D721Med (cell line): Measurements from ENCODE around the gene NPTX2.

Experiments used
- DNase-seq: peaks from one replicate; pipeline ENCODE4 v3.0.0; 2011; ENCODE audit warnings: low spot score; ENCODE audit not compliant: insufficient read length
- FAIRE-seq: peaks from 2 replicates; lab custom pipeline; 2011; peaks lifted over from hg19 to GRCh38; lab: Jason Lieb, UNC
- TF ChIP-seq, protein P1 (sequence below): IDR thresholded peaks from 2 replicates; pipeline ENCODE4 v1.5.1; 2012; ENCODE audit warnings: mild to moderate bottlenecking, control low read depth; ENCODE audit not compliant: insufficient read depth; ENCODE audit errors: missing control alignments

The NPTX2 gene

DNA sequence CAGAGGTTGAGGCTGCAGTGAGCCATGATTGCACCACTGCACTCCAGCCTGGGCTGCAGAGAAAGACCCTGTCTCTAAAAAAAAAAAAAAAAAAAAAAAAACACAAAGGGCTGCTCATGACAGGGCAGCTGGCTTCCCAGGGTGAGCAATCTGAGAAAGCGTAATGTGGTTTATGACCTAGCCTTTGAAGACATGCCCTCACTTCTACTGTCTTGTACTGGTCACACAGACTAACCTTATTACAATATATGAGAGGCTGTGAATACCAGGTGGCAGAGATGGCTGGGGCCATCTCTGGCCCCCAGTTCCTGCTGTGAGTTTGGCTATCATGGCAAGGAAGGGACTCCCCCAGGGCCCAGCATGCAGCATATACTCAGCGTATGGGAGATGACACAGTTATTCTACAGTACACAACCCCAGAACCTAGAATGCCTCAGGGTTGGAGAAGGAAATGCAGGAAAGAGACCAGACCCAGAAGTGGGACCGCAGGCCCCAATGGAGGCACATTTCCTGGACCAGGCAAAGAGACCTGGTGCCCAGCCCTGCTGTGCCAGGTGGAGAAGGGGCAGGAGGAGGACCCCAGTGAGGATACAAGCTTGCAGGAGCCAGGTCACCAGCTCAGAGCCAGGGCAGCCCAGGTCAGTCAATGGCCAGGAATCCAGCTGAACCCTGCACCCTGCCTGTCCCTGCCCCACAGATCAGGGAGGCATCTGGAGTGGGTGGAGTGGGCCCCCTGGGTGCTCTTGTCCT lies 26.3 kb downstream of the NPTX2 start:
- no peak for FAIRE-seq
- TF ChIP-seq, protein P1, sequence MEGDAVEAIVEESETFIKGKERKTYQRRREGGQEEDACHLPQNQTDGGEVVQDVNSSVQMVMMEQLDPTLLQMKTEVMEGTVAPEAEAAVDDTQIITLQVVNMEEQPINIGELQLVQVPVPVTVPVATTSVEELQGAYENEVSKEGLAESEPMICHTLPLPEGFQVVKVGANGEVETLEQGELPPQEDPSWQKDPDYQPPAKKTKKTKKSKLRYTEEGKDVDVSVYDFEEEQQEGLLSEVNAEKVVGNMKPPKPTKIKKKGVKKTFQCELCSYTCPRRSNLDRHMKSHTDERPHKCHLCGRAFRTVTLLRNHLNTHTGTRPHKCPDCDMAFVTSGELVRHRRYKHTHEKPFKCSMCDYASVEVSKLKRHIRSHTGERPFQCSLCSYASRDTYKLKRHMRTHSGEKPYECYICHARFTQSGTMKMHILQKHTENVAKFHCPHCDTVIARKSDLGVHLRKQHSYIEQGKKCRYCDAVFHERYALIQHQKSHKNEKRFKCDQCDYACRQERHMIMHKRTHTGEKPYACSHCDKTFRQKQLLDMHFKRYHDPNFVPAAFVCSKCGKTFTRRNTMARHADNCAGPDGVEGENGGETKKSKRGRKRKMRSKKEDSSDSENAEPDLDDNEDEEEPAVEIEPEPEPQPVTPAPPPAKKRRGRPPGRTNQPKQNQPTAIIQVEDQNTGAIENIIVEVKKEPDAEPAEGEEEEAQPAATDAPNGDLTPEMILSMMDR: no peak
- DNase-seq: no peak

DNA sequence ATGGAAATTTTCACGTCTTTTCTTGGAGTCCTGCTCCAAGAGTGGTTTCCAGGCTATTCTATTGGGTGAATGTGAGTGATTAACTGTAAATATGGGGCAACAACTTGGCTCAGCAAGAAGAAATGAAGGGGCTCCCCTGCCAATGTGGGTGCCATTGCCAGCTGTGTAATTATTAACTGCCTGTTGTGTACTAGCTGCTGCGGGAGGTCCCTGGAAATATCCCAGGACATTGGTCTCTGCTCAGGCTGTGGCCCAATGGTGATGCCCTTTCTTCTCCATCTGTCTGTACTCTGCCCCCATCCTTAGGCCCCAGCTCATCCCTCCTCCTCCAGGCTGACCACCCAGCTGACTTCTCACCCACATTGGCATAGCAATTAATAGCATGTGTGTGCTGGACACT lies 29.4 kb downstream of the NPTX2 start:
- no peak for FAIRE-seq
- no peak for DNase-seq
- TF ChIP-seq, protein P1: no peak

DNA sequence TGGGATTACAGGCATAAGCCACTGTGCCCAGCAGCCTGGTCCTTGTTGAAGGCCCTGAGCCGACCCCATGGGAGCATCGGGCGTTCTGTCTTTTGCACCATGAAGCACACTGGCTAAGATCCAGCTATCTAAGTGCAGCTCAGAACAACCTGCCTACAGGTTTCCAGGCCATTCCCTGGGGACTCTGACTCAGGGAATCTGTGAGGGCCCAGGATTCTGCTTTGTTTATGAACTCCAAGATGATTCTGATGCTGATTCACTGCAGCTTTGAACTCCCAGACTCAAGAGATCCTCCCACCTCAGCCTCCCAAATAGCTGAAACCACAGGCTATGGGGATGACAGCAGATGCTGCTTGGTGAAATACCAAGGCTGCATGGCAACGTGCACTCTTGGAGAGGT lies 30.2 kb downstream of the NPTX2 start:
- FAIRE-seq (no peak), DNase-seq (no peak)
- TF ChIP-seq, protein P1: no peak

DNA sequence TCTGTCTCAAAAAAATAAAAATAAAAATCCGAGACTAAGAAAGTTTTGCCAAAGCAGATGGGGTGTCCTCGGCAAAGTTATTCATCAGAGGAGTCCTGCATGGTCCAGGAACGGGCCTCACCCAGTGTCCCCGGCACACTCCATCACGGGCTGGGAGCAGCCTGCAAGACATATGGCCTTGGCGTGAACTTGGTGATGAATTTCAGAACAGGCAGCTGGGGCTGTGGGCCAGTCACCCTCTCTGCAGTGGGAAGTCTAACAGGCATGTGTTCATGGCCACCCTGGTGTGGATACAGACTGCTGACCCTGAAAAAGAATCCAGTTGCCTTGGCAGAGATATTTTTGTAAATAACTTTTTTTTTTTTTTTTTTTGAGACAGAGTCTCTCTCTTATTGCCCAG lies 34.7 kb downstream of the NPTX2 start:
- no peak for FAIRE-seq
- TF ChIP-seq, protein P1: no peak
- no peak for DNase-seq

DNA sequence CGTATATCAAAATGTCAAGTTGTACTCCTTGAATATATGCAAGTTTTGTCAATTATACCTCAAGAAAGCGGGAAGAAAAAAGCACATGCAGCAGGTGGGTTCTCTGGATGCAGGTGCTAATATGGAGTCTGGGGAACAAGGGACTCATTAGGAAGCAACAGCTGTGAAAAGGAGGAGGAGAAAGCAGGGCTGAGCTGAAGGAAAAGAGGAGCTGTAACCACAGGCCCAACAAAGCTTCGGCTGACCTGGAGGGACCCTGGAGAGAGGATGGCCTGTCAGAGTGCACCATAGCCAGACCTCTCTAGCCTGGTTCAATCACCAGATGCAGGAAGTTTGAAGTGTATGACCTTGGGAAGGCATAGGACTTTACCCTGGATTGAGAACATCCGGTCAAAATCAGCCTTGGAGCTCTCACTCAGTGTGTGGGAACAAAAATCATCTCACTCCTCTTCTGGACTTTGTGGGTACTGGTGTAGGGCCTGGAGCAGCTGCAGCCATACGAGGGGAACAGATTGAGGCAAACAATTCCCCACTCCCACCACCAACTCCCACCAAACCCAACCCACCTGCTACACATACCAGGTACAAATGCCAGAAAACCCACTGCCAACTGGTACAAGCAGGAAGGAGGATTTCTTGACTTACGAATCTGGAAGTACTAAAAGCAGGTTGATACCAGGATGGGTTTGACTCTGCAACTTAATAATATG lies 36.7 kb downstream of the NPTX2 start:
- FAIRE-seq (no peak), DNase-seq (no peak)
- TF ChIP-seq, protein P1: no peak

DNA sequence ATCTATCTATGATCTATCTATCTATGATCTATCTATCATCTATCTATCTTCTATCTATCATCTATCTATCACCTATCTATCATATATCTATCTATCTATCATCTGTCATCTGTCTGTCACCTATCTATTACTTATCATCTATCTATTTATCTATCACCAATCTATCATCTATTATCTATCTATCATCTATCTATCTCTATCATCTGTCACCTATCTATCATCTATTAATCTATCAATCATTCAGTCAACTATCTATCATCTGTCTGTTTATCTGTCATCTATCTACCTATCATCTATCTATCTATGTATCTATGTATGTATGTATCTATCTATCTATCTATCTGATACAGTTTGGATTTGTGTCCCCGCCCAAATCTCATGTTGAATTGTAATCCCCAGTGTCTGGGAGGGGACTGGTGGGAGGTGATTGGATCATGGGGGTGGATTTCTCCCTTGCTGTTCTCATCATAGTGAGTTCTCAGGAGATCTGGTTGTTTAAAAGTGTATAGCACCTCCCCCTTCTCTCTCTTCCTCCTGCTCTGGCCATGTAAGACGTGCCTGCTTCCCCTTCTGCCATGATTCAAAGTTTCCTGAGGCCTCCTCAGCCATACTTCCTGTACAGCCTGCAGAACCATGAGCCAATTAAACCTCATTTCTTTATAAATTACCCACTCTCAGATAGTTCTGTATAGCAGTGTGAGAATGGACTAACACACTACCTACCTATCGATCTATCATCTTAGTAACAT lies 37.6 kb downstream of the NPTX2 start:
- TF ChIP-seq, protein P1: no peak
- FAIRE-seq (no peak), DNase-seq (no peak)
